ENCODE results near the gene EXT2. TPM values are rescaled to one million over a fixed set of nuclear protein-coding genes. Genes with fewer than 3 reads are reported as not detected.

Gene EXT2
- total and polyA plus RNA-seq, 2 of the 13 experiments (the other 11 are each of a cell fraction or from before 2014, with no cell fraction given) = 61.5 to 68.7 TPM

DNA sequence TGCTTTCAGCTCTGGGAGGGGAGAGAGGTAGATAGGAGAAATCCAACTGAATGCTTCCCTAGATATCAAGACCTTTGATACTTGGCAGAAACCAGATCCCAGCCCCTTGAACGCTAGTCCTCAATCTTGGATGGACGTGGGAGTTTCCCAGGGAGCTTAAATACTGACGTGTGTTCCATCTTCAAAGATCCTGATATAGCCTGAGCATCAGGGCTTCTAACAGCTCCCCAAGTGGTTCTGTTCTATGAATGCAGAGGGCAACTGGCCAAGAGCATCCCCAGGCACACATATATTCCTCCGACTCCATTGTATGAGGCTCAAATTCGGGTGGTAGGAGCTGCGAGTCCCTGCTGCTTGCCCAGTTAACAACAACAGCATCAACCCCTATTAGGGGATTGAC, 38.1 kb upstream of the EXT2 start:
- Histone ChIP-seq H3K9ac (ENCODE audit: insufficient read depth, low read depth, low read length) (no peak overlapping the region), H3K4me2 (ENCODE audit: low read depth, low read length) (no peak overlapping the region), H3K4me3 (replicated peaks in 1 of 3; ENCODE audit: insufficient read depth in 1 of 3, low read depth in 2 of 3, low read length in 3 of 3) (no peak overlapping the region), H2AFZ (ENCODE audit: low read length) (no peak overlapping the region), H3K9me3 (ENCODE audit: low read length) (no peaks in the 10 kb centered on the region), H3K27me3 (ENCODE audit: control insufficient read depth in 1 of 2, insufficient read depth in 2 of 2, low read length in 2 of 2) (peaks cover 1 to 11% of the 10 kb centered on the region in 2 experiments; a peak in 2 of 5 replicates), H3K36me3 (replicated peaks in 1 of 2; ENCODE audit: control insufficient read depth in 1 of 2, insufficient read depth in 2 of 2, low read length in 2 of 2) (no peaks in the 10 kb centered on the region), H4K20me1 (ENCODE audit: insufficient read depth, low read length) (no peaks in the 10 kb centered on the region), H3K27ac (ENCODE audit: extremely low read length, insufficient read depth, low read length) (no peak overlapping the region), H3K4me1 (ENCODE audit: insufficient read depth, low read length) (no peaks in the 10 kb centered on the region), H3K79me2 (ENCODE audit: insufficient read depth, low read length) (no peaks in the 10 kb centered on the region)
- no TSS peak for BruUV-seq (replicated peaks)
- CTCF ChIA-PET (ENCODE audit: low intra/inter-chr PET ratio, low total read pairs) = no interaction called here
- FAIRE-seq (no peak), ATAC-seq (no peak), DNase-seq (ENCODE audit: low spot score) (no peak)
- TF ChIP-seq BRCA1 (CRISPR knock-in tag; IDR thresholded peaks at IDR 0.05) = no peak
- no peak for TF ChIP-seq MLLT10 (CRISPR knock-in tag; IDR thresholded peaks at IDR 0.05)
- no peak for TF ChIP-seq MED13 (CRISPR knock-in tag; IDR thresholded peaks at IDR 0.05)
- no peak for TF ChIP-seq HNRNPH1 (optimal IDR thresholded peaks at IDR 0.05; ENCODE audit: low read depth, low read length)
- TF ChIP-seq MED1 (CRISPR knock-in tag; IDR thresholded peaks at IDR 0.05) = no peak
- no peak for TF ChIP-seq REPIN1 (CRISPR knock-in tag; IDR thresholded peaks at IDR 0.05; ENCODE audit: borderline replicate concordance, low read depth)
- no peak for TF ChIP-seq KAT8 (CRISPR knock-in tag; IDR thresholded peaks at IDR 0.05)
- TF ChIP-seq SKI (IDR thresholded peaks at IDR 0.05; ENCODE audit: partially characterized antibody) = no peak
- TF ChIP-seq PRMT3 (CRISPR knock-in tag; IDR thresholded peaks at IDR 0.05; ENCODE audit: borderline replicate concordance, low read depth) = no peak
- no peak for TF ChIP-seq ZNF629 (CRISPR knock-in tag; conservative IDR thresholded peaks at IDR 0.05)
- in situ Hi-C loops (cut with HindIII; ENCODE audit: extremely low pct_ligation_motif_present, low pct_unique_long_range_greater_than_20kb) = no loop called here
- POLR2A ChIA-PET = no interaction called here
- intact Hi-C loops (cut with micrococcal nuclease; ENCODE audit: unreplicated experiment) = no loop called here
- WGBS (ENCODE audit: low lambda C conversion rate) = 4% methylated on average over 4 of the region's 6 CpGs

DNA sequence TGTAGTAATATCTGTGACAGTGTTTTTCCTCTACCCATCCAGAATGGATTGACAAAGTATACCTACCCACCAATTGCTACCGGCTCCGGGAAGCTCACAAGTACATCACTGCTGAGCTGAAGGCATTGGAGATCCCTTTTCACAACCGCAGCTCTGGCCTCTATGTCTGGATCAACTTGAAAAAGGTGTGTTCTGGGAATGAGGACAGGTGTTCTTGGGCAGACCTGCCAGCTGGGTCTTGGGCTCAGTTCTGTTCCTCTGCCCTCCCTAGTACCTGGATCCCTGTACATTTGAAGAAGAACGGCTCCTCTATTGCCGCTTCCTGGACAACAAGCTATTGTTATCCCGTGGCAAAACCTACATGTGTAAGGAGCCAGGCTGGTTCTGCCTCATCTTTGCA, 37.2 kb upstream of the EXT2 start:
- Histone ChIP-seq H2AFZ (ENCODE audit: low read length) (no peak overlapping the region), H3K27ac (ENCODE audit: extremely low read length, insufficient read depth, low read length) (no peak overlapping the region), H3K9me3 (ENCODE audit: low read length) (no peaks in the 10 kb centered on the region), H3K9ac (ENCODE audit: insufficient read depth, low read depth, low read length) (no peak overlapping the region), H3K27me3 (ENCODE audit: control insufficient read depth in 1 of 2, insufficient read depth in 2 of 2, low read length in 2 of 2) (peaks cover 1 to 11% of the 10 kb centered on the region in 2 experiments; a peak in 2 of 5 replicates), H4K20me1 (ENCODE audit: insufficient read depth, low read length) (no peaks in the 10 kb centered on the region), H3K36me3 (replicated peaks in 1 of 2; ENCODE audit: control insufficient read depth in 1 of 2, insufficient read depth in 2 of 2, low read length in 2 of 2) (no peaks in the 10 kb centered on the region), H3K4me1 (ENCODE audit: insufficient read depth, low read length) (no peaks in the 10 kb centered on the region), H3K4me3 (replicated peaks in 1 of 3; ENCODE audit: insufficient read depth in 1 of 3, low read depth in 2 of 3, low read length in 3 of 3) (no peak overlapping the region), H3K79me2 (ENCODE audit: insufficient read depth, low read length) (no peaks in the 10 kb centered on the region), H3K4me2 (ENCODE audit: low read depth, low read length) (no peak overlapping the region)
- BruUV-seq (replicated peaks) = no TSS peak
- ChIA-PET POLR2A (no interaction called here), CTCF (ENCODE audit: low intra/inter-chr PET ratio, low total read pairs) (no interaction called here)
- WGBS (ENCODE audit: low lambda C conversion rate) = 14% methylated on average over 5 of the region's 6 CpGs
- FAIRE-seq (no peak), ATAC-seq (no peak), DNase-seq (ENCODE audit: low spot score) (no peak)
- intact Hi-C loops (cut with micrococcal nuclease; ENCODE audit: unreplicated experiment) (no loop called here), in situ Hi-C loops (cut with HindIII; ENCODE audit: extremely low pct_ligation_motif_present, low pct_unique_long_range_greater_than_20kb) (no loop called here)
- TF ChIP-seq, protein P1, sequence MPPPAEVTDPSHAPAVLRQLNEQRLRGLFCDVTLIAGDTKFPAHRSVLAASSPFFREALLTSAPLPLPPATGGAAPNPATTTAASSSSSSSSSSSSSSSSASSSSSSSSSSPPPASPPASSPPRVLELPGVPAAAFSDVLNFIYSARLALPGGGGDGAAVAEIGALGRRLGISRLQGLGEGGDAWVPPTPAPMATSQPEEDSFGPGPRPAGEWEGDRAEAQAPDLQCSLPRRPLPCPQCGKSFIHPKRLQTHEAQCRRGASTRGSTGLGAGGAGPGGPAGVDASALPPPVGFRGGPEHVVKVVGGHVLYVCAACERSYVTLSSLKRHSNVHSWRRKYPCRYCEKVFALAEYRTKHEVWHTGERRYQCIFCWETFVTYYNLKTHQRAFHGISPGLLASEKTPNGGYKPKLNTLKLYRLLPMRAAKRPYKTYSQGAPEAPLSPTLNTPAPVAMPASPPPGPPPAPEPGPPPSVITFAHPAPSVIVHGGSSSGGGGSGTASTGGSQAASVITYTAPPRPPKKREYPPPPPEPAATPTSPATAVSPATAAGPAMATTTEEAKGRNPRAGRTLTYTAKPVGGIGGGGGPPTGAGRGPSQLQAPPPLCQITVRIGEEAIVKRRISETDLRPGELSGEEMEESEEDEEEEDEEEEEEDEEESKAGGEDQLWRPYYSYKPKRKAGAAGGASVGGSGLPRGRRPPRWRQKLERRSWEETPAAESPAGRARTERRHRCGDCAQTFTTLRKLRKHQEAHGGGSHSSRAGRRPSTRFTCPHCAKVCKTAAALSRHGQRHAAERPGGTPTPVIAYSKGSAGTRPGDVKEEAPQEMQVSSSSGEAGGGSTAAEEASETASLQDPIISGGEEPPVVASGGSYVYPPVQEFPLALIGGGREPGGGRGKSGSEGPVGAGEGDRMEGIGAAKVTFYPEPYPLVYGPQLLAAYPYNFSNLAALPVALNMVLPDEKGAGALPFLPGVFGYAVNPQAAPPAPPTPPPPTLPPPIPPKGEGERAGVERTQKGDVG (CRISPR knock-in tag; IDR thresholded peaks at IDR 0.05; ENCODE audit: borderline replicate concordance) = no peak
- TF ChIP-seq, protein P2, sequence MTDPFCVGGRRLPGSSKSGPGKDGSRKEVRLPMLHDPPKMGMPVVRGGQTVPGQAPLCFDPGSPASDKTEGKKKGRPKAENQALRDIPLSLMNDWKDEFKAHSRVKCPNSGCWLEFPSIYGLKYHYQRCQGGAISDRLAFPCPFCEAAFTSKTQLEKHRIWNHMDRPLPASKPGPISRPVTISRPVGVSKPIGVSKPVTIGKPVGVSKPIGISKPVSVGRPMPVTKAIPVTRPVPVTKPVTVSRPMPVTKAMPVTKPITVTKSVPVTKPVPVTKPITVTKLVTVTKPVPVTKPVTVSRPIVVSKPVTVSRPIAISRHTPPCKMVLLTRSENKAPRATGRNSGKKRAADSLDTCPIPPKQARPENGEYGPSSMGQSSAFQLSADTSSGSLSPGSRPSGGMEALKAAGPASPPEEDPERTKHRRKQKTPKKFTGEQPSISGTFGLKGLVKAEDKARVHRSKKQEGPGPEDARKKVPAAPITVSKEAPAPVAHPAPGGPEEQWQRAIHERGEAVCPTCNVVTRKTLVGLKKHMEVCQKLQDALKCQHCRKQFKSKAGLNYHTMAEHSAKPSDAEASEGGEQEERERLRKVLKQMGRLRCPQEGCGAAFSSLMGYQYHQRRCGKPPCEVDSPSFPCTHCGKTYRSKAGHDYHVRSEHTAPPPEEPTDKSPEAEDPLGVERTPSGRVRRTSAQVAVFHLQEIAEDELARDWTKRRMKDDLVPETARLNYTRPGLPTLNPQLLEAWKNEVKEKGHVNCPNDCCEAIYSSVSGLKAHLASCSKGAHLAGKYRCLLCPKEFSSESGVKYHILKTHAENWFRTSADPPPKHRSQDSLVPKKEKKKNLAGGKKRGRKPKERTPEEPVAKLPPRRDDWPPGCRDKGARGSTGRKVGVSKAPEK (CRISPR knock-in tag; IDR thresholded peaks at IDR 0.05; ENCODE audit: borderline replicate concordance) = no peak
- TF ChIP-seq, protein P3, sequence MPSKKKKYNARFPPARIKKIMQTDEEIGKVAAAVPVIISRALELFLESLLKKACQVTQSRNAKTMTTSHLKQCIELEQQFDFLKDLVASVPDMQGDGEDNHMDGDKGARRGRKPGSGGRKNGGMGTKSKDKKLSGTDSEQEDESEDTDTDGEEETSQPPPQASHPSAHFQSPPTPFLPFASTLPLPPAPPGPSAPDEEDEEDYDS (CRISPR knock-in tag; IDR thresholded peaks at IDR 0.05) = no peak
- no peak for TF ChIP-seq ZNF430 (CRISPR knock-in tag; IDR thresholded peaks at IDR 0.05)
